ENCODE data around the gene CLEC7A.

CLEC7A gene

DNA sequence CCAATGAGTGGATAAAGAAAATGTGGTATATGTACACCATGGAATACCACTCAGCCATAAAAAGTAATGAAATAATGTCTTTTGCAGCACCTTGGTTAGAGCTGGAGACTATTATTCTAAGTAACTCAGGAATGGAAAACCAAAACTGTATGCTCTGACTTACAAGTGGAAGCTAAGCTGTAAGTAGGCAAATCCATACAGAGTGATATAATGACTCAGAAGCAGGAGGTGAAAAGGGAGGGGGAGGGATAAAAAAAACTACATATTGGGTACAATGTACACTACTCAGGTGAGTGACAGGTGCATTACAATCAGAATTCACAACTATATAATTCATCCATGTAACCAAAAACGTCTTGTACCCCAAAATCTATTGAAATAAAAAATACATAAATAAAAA, 16.1 kb downstream of the CLEC7A start:
- H2AFZ ChIP-seq: no peak overlapping the region

DNA sequence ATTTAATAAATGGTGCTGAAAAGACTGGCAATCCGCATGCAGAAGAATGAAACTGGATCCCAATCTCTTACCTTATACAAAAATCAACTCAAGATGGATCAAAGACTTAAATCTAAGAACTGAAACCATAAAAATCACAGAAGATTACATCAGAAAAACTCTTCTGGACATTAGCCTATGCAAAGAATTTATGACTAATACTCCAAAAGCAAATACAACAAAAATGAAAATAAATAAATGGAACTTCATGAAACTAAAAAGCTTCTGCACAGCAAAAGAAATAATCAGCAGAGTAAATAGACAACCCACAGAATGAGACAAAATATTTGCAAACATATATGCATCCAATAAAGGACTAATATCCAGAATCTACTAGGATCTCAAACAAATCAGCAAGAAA, 16.9 kb downstream of the CLEC7A start:
- Histone ChIP-seq H3K9me3 (ENCODE audit: control insufficient read depth, low read length) (no peaks in the 10 kb centered on the region), H3K27ac (no peak overlapping the region), H3K4me2 (ENCODE audit: low read length) (no peak overlapping the region), H3K4me3 (ENCODE audit: low read depth, low read length) (no peak overlapping the region), H3K4me1 (no peaks in the 10 kb centered on the region), H3K27me3 (ENCODE audit: control insufficient read depth, insufficient read depth, low read length) (no peaks in the 10 kb centered on the region), H3K36me3 (ENCODE audit: control insufficient read depth, insufficient read depth, low read length) (no peaks in the 10 kb centered on the region), H3K79me2 (no peaks in the 10 kb centered on the region), H3K9ac (no peak overlapping the region), H2AFZ (no peak overlapping the region)
- TF ChIP-seq, protein P1, sequence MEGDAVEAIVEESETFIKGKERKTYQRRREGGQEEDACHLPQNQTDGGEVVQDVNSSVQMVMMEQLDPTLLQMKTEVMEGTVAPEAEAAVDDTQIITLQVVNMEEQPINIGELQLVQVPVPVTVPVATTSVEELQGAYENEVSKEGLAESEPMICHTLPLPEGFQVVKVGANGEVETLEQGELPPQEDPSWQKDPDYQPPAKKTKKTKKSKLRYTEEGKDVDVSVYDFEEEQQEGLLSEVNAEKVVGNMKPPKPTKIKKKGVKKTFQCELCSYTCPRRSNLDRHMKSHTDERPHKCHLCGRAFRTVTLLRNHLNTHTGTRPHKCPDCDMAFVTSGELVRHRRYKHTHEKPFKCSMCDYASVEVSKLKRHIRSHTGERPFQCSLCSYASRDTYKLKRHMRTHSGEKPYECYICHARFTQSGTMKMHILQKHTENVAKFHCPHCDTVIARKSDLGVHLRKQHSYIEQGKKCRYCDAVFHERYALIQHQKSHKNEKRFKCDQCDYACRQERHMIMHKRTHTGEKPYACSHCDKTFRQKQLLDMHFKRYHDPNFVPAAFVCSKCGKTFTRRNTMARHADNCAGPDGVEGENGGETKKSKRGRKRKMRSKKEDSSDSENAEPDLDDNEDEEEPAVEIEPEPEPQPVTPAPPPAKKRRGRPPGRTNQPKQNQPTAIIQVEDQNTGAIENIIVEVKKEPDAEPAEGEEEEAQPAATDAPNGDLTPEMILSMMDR (IDR thresholded peaks at IDR 0.05): no peak

More for the DNA sequence above, 16.1 kb downstream of the CLEC7A start:
- Histone ChIP-seq H3K9ac (no peak overlapping the region), H3K4me3 (ENCODE audit: low read depth, low read length) (no peak overlapping the region), H3K27ac (no peak overlapping the region), H3K4me2 (ENCODE audit: low read length) (no peak overlapping the region), H3K79me2 (no peaks in the 10 kb centered on the region), H3K4me1 (no peaks in the 10 kb centered on the region), H3K27me3 (ENCODE audit: control insufficient read depth, insufficient read depth, low read length) (no peaks in the 10 kb centered on the region), H3K36me3 (ENCODE audit: control insufficient read depth, insufficient read depth, low read length) (no peaks in the 10 kb centered on the region), H3K9me3 (ENCODE audit: control insufficient read depth, low read length) (no peaks in the 10 kb centered on the region)
- TF ChIP-seq, protein P1 (IDR thresholded peaks at IDR 0.05): no peak

DNA sequence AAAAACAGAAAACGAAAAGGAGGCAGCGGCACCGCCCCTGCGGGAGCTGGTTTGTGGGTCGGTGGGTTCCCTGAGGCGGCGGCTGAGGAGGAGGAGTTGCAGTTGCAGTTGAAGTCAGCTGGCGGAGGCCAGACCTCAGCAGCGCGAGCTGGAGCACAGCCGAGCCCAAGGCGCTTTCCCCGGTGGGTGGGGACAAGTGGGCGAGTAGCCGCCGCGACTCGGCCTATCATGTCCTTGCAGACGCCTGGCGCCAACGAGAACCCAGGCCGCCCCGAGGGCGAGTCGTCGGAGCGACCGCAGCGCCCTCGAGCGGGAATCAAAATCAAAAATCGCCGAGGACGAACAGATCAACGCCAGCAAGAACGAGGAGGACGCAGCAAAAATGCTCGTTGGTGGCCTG, 18.5 kb downstream of the CLEC7A start:
- Histone ChIP-seq H3K4me1 (no peaks in the 10 kb centered on the region), H3K9me3 (ENCODE audit: control insufficient read depth, low read length) (no peaks in the 10 kb centered on the region), H3K79me2 (no peaks in the 10 kb centered on the region), H3K9ac (no peak overlapping the region), H2AFZ (no peak overlapping the region), H3K27me3 (ENCODE audit: control insufficient read depth, insufficient read depth, low read length) (no peaks in the 10 kb centered on the region), H3K4me2 (ENCODE audit: low read length) (no peak overlapping the region), H3K4me3 (ENCODE audit: low read depth, low read length) (no peak overlapping the region), H3K36me3 (ENCODE audit: control insufficient read depth, insufficient read depth, low read length) (no peaks in the 10 kb centered on the region), H3K27ac (no peak overlapping the region)
- TF ChIP-seq, protein P1 (IDR thresholded peaks at IDR 0.05): no peak

DNA sequence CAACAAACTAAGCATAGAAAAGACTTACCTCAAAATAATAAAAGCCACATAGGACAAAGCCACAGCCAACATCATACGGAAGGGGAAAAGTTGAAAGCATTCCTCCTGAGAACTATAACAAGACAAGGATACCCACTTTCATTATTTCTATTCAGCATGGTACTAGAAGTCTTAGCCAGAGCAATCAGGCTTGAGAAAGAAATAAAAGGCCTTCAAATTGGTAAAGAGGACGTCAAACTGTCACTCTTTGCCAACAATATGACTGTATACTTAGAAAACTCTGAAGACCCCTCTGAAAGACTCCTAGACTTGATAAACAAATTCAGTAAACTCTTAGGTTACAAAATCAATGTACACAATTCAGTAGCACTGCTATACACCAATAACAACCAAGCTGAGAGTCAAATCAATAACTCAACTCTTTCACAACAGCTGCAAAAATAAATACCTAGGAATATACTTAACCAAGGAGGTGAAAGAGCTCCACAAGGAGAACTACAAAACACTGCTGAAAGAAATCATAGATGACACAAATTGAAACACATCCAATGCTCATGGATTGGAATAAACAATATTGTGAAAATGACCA, 19.6 kb downstream of the CLEC7A start:
- Histone ChIP-seq H3K27ac (no peak overlapping the region), H3K4me2 (ENCODE audit: low read length) (no peak overlapping the region), H3K4me1 (no peaks in the 10 kb centered on the region), H3K27me3 (ENCODE audit: control insufficient read depth, insufficient read depth, low read length) (no peaks in the 10 kb centered on the region), H2AFZ (no peak overlapping the region), H3K9ac (no peak overlapping the region), H3K9me3 (ENCODE audit: control insufficient read depth, low read length) (no peaks in the 10 kb centered on the region), H3K36me3 (ENCODE audit: control insufficient read depth, insufficient read depth, low read length) (no peaks in the 10 kb centered on the region), H3K4me3 (ENCODE audit: low read depth, low read length) (no peak overlapping the region), H3K79me2 (no peaks in the 10 kb centered on the region)
- TF ChIP-seq, protein P1 (IDR thresholded peaks at IDR 0.05): no peak

DNA sequence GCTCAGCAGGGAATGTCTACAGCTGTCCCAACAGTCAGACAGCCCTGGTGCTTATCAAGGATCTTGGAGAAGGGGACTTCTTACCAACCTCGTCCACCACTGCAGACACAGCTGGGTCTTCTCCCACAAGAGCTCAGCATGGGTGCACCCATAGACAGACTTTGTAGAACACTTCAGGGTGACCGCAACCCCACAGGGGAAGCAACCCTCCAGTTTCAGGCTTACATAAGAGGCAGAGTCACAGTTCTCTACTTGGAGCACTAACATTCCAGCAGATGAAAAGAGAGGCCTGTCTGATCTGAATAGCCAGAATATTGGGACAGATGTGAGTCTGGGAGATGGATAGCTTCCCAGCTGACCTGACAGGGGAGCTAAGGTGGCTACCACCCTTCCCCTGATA, 27.7 kb downstream of the CLEC7A start:
- no peak overlapping the region for H3K27ac ChIP-seq
- no peak overlapping the region for H2AFZ ChIP-seq
- no peak overlapping the region for H3K4me2 ChIP-seq (ENCODE audit: low read length)
- no peak overlapping the region for H3K4me3 ChIP-seq (ENCODE audit: low read depth, low read length)
- TF ChIP-seq, protein P1 (IDR thresholded peaks at IDR 0.05): no peak
- H3K79me2 ChIP-seq: no peaks in the 10 kb centered on the region
- H3K27me3 ChIP-seq (ENCODE audit: control insufficient read depth, insufficient read depth, low read length): no peaks in the 10 kb centered on the region
- no peaks in the 10 kb centered on the region for H3K4me1 ChIP-seq
- no peaks in the 10 kb centered on the region for H3K9me3 ChIP-seq (ENCODE audit: control insufficient read depth, low read length)
- no peak overlapping the region for H3K9ac ChIP-seq
- H3K36me3 ChIP-seq (ENCODE audit: control insufficient read depth, insufficient read depth, low read length): no peaks in the 10 kb centered on the region
